GM03348 (cell line): ENCODE data around the gene RASD2.

ENCODE experiments used
- DNase-seq: peaks from one replicate; pipeline ENCODE4 v3.0.0; 2012; ENCODE audit warnings: low spot score

RASD2 gene

DNA sequence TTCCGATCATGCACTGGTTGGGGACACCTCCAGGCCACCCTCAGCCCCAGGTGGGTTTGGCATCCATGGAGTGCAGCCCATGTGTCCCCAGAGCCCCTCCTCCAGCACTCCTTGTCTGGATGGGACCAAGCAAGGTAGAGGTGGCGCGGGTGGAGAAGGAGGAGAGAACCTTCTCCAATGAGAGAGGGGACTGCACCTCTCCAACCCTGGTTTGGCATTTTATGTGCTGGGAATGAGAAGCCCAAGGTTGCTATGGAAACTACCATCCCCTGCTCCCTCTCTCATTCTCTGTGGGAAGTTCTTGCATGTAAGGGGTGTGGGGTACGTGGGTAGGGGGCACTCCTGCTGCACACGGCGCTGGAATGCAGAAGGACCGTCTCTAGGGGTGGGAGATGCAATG lies 21.8 kb upstream of the RASD2 start:
- no peak for DNase-seq

DNA sequence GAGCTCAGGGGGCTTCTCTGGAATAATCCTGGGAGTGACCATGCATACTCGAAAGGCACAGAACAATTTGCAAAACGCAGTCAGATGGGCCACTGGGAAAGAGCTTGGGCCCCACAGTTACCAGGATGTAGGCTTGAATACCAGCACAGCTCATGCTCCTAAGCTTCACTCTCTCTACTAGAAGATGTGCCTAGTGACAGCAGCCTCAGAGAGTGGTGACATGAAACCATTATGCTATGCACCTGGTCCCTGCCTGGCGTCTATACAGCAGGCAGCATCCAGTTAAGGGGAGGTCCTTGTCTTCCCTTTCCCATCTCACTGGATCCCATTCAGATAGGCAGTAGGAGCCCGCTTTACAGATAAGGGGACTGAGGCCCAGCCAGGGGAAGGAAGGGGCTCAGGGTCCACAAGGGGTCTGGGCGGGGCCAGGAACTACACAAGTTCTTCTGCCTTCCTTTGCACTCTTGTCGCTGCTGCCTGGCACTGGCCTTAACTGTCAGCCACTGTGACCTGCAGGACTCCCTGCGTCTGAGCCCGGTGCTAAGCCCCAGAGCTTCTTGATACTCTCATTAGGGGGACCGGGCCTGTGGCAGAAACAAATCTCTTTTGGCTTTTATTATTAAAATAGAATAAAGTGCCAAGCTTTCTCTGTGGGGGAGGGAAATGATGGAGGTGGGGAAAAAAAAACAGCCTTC lies 21.2 kb upstream of the RASD2 start:
- DNase-seq, result no peak

DNA sequence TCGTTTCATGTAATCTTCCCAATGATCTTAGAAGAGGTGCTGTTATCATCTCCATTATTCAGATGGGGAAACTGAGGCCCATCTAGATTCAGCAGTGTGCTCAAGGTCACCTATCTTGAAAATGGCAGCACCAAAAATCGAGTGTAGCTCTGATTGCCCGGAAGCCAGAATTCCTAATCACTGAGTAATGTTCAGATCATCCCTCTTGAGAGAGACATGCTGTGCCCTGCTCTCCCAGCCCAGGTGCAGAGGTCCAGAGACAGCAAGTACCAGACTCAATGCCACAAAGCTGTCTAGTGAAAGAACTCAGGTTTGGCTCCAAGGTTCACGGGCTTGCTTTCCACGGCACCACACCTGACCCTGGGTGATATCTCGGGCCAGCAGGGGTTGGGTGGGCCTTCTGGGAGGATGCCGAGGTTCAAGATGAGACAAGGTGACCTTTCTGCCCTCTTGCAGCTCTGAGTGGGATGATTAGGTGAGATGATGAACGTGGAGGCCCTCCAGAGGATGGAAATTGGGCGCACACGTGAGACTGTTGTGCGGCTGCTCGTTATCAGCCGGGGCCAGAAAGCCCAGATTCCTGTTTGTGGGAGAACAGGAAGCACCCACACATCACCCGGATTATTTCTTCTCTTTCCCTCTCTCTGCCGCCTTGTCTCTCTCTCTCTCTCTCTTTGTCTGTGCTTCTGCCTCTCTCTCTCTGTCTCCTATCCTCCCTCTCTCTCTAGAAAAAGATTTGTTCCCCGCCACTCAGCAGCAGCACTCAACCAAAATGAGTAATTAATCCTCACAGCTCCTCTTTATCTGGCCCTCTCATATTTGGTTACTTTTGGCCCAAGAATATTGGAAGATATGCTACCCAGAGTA lies 19.0 kb upstream of the RASD2 start:
- DNase-seq, result no peak

DNA sequence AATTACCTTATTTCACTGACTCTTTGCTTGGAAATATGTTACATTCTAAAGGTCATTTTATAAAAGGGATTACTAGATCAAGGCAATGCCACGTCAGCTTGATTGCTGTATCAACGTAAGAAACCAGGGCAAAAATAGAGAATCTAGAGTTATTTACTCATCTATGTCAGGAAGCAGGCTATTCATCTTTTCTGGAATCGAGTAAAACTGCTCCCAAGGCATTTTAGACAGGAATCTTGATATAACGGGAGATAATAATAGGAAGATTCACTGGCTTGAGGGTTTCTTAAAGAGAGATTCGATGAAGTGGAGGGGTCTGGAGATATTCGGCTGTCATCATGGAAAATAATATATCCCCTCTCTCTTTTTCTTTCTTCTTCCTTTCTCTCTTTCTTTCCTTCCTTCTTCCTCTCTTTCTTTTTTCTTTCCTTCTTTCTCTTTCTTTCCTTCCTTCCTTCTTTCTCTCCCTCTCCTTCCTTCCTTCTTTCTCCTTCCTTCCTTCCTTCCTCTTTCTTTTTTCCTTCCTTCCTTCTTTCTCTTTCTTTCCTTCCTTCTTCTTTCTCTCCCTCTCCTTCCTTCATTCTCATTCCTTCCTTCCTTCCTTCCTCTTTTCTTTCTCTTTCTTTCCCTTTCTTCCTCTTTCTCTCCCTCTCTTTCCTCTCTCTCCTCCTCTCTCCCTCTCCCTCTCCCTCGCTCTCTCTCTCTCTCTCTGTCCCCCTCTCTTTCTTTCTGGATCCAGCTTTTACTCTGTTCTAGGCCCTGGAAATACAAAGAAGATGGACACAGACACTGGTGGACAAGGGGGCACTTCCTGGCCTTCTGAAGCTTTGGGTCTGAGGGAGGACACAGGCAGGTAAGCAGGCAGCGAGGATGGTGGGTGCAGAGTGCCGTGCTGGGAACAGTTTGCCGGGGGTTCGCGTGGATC lies 18.1 kb upstream of the RASD2 start:
- DNase-seq, result no peak

DNA sequence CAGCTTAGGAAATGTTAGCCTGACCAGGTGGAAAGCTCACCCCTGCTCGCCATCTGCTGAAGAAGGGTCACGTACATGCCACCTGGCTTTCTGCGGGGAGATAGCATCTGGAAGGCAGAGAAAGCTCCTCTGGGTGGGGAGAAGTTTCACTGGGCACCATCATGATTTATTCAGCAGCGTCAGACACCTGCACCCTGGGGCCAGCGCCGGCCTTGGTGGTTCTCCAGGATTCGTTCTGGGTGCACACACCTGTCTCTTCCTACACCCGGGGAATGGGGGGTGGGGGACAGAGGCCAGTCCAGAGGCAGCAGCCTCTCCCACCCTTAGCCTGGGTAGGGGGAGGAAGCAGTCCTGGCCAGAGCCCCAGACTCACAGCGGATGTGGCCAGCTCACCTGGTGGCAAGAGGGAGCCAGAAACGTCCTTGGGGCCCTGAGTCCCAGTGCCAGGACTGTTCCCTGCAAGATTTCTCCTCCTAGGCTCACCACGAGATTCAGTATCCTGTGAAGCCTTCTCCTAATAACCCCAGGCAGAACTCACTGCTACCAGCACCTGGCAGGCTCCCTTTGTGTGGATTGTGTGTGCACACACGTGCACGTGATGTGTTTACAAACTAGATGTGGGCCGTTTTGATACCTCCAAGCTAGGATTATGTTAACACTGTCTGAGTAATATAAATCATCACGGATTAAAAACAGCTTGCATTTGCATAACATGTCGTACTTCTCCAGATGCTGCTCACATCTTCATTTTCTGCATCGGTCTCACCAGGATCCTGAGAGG lies 17.3 kb upstream of the RASD2 start:
- DNase-seq, result no peak

DNA sequence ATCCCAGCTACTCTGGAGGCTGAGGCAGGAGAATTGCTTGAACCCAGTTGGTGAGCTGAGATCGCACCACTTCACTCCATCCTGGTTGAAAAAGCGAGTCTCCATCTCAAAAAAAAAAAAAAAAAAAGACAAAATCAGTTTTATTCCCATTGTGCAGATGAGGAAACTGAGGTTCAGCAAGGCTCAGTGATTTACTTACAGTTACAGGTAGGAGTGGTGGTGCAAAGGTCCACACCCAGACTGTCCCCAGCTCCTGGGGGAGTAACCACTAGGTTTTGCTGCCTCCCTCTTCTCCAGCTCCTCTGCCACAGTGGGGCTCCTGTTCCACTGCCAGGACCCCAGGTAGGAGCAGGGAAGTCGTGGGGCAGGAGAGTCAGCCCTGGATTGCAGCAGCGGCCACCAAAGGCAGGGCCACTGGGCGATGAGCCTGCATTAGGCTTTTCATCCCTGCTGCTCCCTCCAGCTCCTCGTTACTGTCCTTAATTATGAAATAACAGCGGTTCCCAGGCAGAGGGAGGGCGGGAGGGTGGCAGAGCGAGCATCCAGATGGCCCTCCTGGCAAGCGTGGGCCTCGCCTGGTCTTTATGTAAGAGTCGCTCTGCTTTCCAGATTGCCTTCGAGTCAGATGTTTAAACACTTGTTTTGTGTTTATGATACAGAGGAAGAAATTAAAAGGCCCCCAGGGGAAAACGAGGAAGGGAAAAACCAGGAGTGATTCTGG lies 15.5 kb upstream of the RASD2 start:
- DNase-seq, result peak; percentile 56

DNA sequence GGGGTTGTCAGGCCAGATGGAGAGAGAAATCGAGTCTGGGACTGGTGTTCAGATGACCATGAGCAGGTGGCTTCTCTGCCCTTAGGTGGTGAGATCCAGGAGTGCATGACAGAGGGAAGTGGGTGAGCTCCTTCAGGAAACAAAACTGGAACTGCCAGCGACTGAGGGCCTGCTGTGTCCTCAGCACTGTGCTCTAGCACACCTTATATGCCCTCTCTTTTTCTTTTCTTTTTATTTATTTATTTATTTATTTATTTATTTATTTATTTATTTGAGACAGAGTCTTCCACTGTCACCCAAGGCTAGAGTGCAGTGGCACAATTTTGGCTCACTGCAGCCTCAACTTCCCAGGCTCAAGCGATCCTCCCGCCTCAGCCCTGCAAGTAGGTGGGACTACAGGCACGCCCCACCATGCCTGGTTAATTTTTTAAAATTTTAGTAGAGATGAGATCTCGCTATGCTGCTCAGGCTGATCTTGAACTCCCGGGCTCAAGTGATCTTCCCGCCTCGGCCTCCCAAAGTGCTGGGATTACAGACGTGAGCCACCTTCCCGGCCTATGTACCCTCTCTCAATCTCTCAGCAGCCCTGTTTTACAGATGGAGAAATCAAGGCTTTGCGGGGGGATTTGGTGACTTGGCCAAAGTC lies 14.8 kb upstream of the RASD2 start:
- DNase-seq, result no peak

DNA sequence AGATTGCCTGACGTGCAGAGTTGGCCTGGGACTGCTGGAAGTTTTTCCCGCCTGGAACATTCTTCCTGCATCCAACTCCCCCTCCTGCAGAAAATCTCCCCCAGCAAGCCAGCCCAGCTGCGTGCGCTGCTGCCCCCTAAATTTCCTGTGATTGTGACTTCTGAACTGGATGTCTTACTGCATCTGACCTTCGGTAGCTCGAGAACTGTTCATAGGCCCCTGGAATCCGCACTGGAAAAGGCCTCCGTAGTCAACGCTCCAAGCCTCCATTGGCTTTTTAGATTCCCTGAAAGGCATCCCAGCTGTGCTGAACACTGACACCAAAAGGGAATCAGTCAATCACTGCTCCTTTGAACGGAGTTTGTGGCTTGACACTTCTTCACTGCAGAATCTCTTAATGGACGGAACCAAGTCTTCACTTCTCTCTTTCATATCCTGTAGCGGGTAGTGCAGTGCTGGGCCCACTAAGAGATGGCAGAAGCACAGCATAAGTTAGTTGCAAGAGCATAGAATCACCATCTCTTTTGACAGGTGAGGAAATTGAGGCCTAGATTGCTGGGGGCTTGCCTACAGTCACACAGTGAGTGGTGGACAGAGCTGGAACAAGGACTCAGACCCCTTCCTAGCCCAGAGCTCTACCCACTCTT lies 14.2 kb upstream of the RASD2 start:
- DNase-seq, result no peak

DNA sequence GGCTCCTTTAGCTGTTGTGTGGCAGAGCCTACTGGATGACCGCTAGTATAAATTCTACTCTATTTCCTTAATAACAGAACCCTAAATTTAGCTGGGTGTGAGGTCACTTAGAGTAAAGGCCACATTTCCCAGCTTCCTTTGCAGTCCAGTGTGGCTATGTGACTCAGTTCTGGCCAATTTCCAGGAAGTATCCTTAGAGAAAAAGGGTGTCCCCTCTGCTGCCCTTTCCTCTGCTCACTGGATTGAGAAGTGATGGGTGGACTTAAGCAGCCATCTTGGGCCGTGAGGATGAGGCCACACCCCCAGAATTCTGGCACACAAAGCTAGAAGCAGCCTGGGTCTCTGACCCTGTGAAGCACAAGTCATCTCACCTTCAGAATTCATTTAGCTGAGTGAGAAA lies 11.7 kb upstream of the RASD2 start:
- no peak for DNase-seq

DNA sequence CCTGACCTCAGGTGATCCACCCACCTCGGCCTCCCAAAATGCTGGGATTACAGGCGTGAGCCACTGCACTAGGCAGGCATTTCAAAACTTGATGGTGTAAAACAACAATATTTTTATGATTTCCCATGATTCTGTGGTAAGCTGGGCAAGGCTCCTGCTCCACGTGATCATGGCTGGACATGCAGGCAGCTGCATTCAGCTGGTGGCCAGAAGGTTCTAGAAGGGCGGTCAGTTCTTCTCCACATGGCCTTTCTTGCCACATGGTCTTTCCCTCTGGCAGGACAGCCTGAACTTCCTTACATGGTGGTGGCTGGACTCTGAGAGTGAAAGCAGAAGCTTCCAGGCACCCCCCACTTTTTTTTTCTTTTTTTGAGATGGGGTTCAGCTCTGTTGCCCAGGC lies 9.9 kb upstream of the RASD2 start:
- DNase-seq, result no peak

DNA sequence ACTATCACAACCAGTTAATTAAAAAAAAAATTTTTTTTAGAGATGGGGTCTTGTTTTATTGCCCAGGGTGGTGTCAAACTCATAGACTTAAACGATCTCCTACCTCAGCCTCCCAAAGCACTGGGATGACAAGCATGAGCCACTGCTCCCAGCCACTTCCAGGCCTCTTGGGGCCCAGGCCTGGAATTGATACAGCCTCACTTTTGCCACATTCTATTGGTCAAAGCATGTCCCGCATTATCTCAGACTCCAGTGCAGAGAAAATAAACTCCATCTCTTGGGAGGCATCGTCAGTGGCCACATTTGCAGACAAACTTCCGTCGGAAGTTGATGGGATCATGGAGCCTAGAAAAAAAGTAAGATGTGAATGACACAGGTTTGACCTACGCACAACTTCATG lies 9.4 kb upstream of the RASD2 start:
- DNase-seq, result no peak

DNA sequence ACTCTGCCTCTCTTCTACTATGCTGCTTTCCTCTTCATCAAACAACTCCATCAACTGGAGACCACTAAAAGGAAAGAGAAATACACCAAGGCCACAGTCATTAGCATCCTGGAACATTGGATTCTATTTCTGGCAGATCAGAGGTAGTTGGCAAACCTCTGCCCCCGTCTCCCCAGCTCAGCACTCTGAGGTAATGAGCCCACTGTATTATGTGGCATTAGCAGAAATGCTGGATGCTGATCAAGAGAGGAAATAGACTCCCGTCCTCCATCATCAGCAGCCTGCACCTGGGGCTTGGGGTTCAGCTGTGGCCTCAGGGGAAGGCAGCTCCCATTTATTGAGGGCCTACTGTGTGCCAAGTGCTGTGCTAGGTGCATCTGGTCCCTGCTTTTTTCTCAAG lies 9.0 kb upstream of the RASD2 start:
- DNase-seq, result no peak

DNA sequence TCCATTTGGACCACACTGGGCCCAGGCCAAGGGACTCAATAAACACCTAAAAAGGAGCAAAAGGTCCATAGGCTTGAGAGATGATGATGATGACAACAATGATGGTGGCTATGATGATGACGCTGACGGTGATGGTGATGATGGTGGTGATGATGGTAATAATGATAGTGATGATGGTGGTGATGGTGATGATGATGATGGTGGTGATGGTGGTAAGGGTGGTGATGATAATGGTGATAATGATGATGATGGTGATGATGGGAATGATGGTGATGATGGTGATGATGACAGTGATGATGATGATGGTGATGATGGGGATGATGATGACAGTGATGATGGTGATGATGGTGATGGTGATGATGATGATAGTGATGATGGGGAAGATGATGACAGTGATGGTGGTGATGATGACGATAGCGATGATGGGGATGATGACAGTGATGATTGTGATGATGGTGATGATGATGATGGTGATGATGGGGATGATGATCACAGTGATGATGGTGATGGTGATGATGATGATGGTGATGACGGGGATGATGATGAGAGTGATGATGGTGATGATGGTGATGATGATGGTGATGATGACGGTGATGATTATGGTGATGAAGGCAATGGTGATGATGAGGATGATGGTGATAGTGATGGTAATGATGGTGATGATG lies 7.1 kb upstream of the RASD2 start:
- DNase-seq, result no peak

DNA sequence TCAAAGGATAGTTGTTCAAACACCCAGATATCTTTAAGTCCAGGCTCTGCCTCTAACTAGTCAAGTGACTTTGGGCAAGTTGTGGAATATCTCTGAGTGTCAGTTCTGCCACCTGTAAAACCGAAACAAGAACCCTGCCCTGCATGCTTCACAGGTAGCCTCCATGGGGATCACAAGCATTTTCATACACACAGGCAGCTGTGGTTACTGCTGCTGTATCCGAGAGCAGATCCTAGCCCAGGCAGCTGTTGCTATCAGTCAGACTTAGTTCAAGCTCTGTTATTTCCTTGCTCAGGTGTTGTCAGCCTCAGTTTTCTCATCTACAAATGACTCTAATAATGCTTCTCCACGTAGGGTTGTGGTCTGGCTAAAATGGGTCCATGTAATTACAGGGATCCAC lies 6.5 kb upstream of the RASD2 start:
- no peak for DNase-seq

DNA sequence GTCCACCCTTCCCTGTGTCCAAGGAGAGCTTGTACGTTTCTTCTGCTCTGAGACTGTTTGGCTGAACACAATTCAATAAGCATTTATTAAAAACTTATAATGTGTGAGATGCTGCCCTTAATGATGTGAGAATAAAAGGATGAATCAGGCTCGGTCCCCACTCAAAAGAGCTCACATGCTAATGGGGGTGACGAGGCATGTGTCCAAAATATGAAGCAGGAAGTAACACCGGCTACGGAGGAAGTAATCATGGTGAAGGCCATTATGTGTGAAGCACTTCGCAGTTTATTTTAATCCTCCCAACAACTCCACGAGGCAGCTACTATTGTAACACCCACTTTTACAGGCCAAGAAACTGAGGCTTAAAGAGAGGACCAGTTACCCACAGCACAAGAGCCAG lies 3.4 kb upstream of the RASD2 start:
- no peak for DNase-seq

DNA sequence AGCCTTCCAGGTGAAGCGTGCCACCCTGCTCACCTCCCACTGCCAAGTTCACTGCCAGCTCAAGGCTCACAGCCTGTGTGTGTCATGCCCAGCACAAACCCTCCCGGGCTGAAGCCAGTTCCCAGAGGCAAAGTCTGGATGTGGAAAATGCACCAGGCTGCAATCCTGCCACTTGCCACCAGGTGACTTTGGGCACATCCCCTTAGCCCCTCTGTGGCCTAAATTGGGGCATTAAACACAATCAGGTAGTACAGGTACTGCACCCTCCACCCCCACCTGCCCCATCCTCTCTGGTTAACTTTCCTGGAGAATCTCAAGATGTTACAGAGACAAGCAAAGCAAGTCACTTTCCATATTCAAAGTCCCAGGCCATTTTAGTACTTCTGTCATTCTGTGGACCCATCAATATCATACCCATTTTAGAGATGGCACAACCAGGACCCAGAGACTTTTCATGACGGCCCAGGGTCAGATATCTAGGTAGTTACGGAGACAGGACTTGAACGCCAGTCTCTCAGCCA lies 1.8 kb upstream of the RASD2 start:
- peak; percentile 55 for DNase-seq

DNA sequence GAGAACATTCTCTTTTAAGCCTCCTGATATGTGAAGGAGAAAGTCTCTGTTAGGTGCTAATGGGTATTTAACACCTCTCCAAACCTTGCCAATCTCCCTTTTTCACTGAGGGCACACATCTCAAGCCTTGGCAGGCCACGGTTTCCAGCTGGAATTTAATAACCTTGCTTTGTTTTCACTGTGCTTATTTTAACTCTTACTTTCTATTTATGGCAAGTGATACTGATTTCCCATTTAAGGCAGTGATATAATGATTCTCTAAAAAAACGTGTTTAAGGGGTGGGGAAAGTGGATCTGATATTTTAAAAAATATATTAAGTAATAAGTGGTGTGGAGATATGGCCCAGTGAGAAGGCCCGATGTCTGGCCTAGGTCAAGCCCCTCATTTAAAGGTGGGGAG lies 1.1 kb upstream of the RASD2 start:
- DNase-seq, result no peak

DNA sequence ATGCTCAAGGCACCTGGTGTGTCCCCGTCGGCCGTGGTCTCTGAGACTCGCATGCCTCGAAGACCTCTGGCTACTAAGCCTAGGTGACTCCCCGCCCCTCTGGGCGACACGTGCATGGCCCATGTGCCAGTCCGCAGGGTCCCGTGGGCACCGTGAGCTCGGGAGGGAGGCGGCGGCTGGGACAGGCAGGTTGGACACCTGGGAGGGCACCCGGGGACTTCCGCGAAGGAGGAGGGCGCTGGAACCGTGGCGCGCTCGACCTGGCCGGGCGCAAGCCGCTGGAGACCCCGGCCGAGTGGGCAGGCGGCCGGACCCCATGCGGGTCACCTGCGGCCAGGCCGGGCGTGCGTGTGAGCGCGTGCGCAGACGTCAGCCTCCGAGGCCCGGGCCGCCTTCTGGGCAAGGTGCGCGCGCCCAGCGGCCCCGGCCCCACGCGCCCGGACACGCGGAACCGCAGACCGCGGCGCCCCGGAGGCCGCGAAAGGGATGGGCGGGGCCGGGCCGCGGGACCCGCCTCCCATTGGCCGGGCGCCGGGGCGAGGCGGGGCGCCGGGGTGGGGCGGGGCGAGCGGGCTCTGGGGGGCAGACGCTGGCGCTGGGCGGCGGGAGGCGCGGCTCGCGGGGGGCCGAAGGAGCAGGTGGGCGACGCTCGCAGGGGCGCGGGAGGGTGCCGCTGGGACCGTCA lies 579 bp upstream of the RASD2 start:
- DNase-seq, result peak; percentile 95
